CD14-positive monocyte (primary cell): ENCODE measurements around the gene PRIMPOL. TPM values are rescaled to one million over a fixed set of nuclear protein-coding genes. Genes with fewer than 3 reads are reported as not detected.

Experiments
- DNase-seq, 3 donors: peaks; one replicate each; pipeline ENCODE4 v3.0.0-alpha.2; 2011 to 2022
- H2AFZ ChIP-seq: 2 replicates; pipeline ENCODE4 v1.6.0; 2012; ENCODE audit warnings: mild to moderate bottlenecking, low read depth, low read length, inconsistent platforms; ENCODE audit not compliant: insufficient read depth, poor library complexity, severe bottlenecking
- H3K27ac ChIP-seq, 2 donors: 1 replicate in 1 of 2; 2 replicates in 1 of 2; pipeline ENCODE4 v1.5.1; 2012 to 2013; ENCODE audit warnings: low read length in 2 of 2, control low read depth in 1 of 2, inconsistent platforms in 1 of 2, low read depth in 1 of 2, mild to moderate bottlenecking in 1 of 2
- H3K27me3 ChIP-seq, 2 donors: one replicate each; pipeline versions ENCODE4 v1.6.0 to v1.6.1; 2011 to 2013; ENCODE audit warnings: low read length in 2 of 2; ENCODE audit not compliant: control insufficient read depth in 2 of 2, insufficient read depth in 2 of 2
- H3K36me3 ChIP-seq, 2 donors: replicated peaks in 1 of 2; 1 replicate in 1 of 2; 2 replicates in 1 of 2; pipeline versions ENCODE4 v1.5.1 to v1.6.1; 2012 to 2013; ENCODE audit warnings: low read length in 2 of 2, control low read depth in 1 of 2, inconsistent platforms in 1 of 2, mild to moderate bottlenecking in 1 of 2; ENCODE audit not compliant: insufficient read depth in 2 of 2, control insufficient read depth in 1 of 2
- H3K4me1 ChIP-seq, 2 donors: 1 replicate in 1 of 2; 2 replicates in 1 of 2; pipeline versions ENCODE4 v1.5.1 to v1.6.1; 2012 to 2013; ENCODE audit warnings: low read length in 2 of 2, control low read depth in 1 of 2, inconsistent platforms in 1 of 2, mild to moderate bottlenecking in 1 of 2, moderate library complexity in 1 of 2; ENCODE audit not compliant: insufficient read depth in 2 of 2, control insufficient read depth in 1 of 2
- H3K4me2 ChIP-seq: replicated peaks from 2 replicates; pipeline ENCODE3; 2012; ENCODE audit warnings: low read length, moderate library complexity, mild to moderate bottlenecking; ENCODE audit not compliant: poor library complexity, severe bottlenecking; ENCODE audit errors: extremely low read depth
- H3K4me3 ChIP-seq, 3 experiments: fragments of 200-600 bp in 1 of 3; sonication (generic) in 1 of 3; replicated peaks in 1 of 3; 1 replicate in 2 of 3; 2 replicates in 1 of 3; pipeline ENCODE4 v1.5.1; 2011 to 2013; ENCODE audit warnings: low read length in 3 of 3, mild to moderate bottlenecking in 3 of 3, control low read depth in 2 of 3, low read depth in 2 of 3, inconsistent platforms in 1 of 3, moderate library complexity in 1 of 3
- H3K79me2 ChIP-seq: 2 replicates; pipeline ENCODE4 v1.6.0; 2012; ENCODE audit warnings: mild to moderate bottlenecking, control low read depth, inconsistent platforms, low read length, moderate library complexity; ENCODE audit not compliant: insufficient read depth
- H3K9ac ChIP-seq: 2 replicates; pipeline ENCODE4 v1.6.0; 2017; ENCODE audit warnings: low read length, mild to moderate bottlenecking; ENCODE audit not compliant: insufficient read depth, poor library complexity, severe bottlenecking
- H3K9me3 ChIP-seq, 2 donors: replicated peaks in 1 of 2; 1 replicate in 1 of 2; 2 replicates in 1 of 2; pipeline versions ENCODE4 v1.5.1 to v1.6.1; 2012 to 2013; ENCODE audit warnings: low read length in 2 of 2, control low read depth in 1 of 2; ENCODE audit not compliant: control insufficient read depth in 1 of 2, insufficient read depth in 1 of 2
- H4K20me1 ChIP-seq: 2 replicates; pipeline ENCODE4 v1.6.0; 2012; ENCODE audit warnings: mild to moderate bottlenecking, low read length, control low read depth, moderate library complexity; ENCODE audit not compliant: insufficient read depth
- H3K27ac Mint-ChIP-seq, 7 donors: one replicate each; pipeline ENCODE4 v1.8.0; 2020; ENCODE audit warnings: mild to moderate bottlenecking in 7 of 7, mixed read lengths in 7 of 7, moderate library complexity in 6 of 7, inconsistent platforms in 2 of 7
- H3K27me3 Mint-ChIP-seq, 3 donors: one replicate each; pipeline ENCODE4 v1.8.0; 2021 to 2022; ENCODE audit warnings: low read depth in 3 of 3, mild to moderate bottlenecking in 3 of 3, mixed read lengths in 3 of 3, moderate library complexity in 3 of 3, inconsistent platforms in 1 of 3
- H3K36me3 Mint-ChIP-seq, 2 donors: one replicate each; pipeline ENCODE4 v1.8.0; 2020; ENCODE audit warnings: mixed read lengths in 2 of 2, inconsistent platforms in 1 of 2, mild to moderate bottlenecking in 1 of 2
- H3K4me1 Mint-ChIP-seq: one replicate; pipeline ENCODE4 v1.8.0; 2020; ENCODE audit warnings: mild to moderate bottlenecking, mixed read lengths
- H3K4me3 Mint-ChIP-seq, 2 donors: one replicate each; pipeline ENCODE4 v1.8.0; 2020; ENCODE audit warnings: mild to moderate bottlenecking in 2 of 2, mixed read lengths in 2 of 2, moderate library complexity in 1 of 2
- H3K9me3 Mint-ChIP-seq, 7 donors: one replicate each; pipeline ENCODE4 v1.8.0; 2020 to 2022; ENCODE audit warnings: mixed read lengths in 7 of 7, mild to moderate bottlenecking in 6 of 7, moderate library complexity in 6 of 7, inconsistent platforms in 2 of 7
- CTCF ChIP-seq: fragments of 200-600 bp; IDR thresholded peaks from one replicate; pipeline ENCODE4 v1.8.0; 2022; ENCODE audit warnings: antibody characterized with exemption, mild to moderate bottlenecking
- WGBS: methylation state at CpG from one replicate; pipeline ENCODE4 v1.1.5; 2013; ENCODE audit warnings: missing lambda C conversion rate; ENCODE audit not compliant: insufficient coverage; 5-methylcytosine and 5-hydroxymethylcytosine counted together
- intact Hi-C, 2 donors: fragments of 100-400 bp; cut with micrococcal nuclease; formaldehyde crosslinking; loops; one replicate each; pipeline versions ENCODE4 v1.15.0 to v1.15.1; 2023
- polyA plus RNA-seq, 3 donors: library from polyadenylated mRNA; depleted of rRNA in 1 of 3; unstranded in 2 of 3; stranded (reverse) in 1 of 3; fragments of 300-500 nt in 2 of 3; fragments of >200 nt in 1 of 3; fragmentation: Illumina TruSeq in 2 of 3; gene quantifications; 1 replicate in 2 of 3; 2 replicates in 1 of 3; pipeline ENCODE4 v1.2.3, GENCODE V29; 2012 to 2021

PRIMPOL gene
- polyA plus RNA-seq, 3 donors = 7.0 to 10.5 (median 10.0) TPM

- no peaks in the 10 kb centered on the region for H3K27me3 Mint-ChIP-seq
- TF ChIP-seq CTCF = no peak
- intact Hi-C loops = no loop called here
Measured at GRCh38 chr4:184695178-184695896, 45.8 kb downstream of the PRIMPOL start.

GRCh38 chr4:184697956-184698355 is 48.4 kb downstream of the PRIMPOL start:
- Histone ChIP-seq H3K4me2 (no peak overlapping the region), H3K9me3 (no peaks in the 10 kb centered on the region), H3K36me3 (peaks cover 14 to 82% of the 10 kb centered on the region in 2 donors), H3K4me3 (no peak overlapping the region), H3K9ac (no peak overlapping the region), H2AFZ (no peak overlapping the region), H3K4me1 (no peaks in the 10 kb centered on the region), H4K20me1 (no peaks in the 10 kb centered on the region), H3K27ac (no peak overlapping the region), H3K27me3 (no peaks in the 10 kb centered on the region), H3K79me2 (no peaks in the 10 kb centered on the region)
- Mint-ChIP-seq H3K4me3 (no peak overlapping the region), H3K36me3 (peaks cover 55% of the 10 kb centered on the region in 2 donors), H3K4me1 (no peaks in the 10 kb centered on the region), H3K9me3 (no peaks in the 10 kb centered on the region), H3K27me3 (no peaks in the 10 kb centered on the region), H3K27ac (peak overlapping the region in 2 of 7 donors; percentile 7 to 20)
- no CpG with 5 or more reads among the region's 3 CpGs for WGBS
- intact Hi-C loops = no loop called here
- DNase-seq = no peak
- TF ChIP-seq CTCF = no peak

More at GRCh38 chr4:184695178-184695896, 45.8 kb downstream of the PRIMPOL start:
- DNase-seq = no peak
- Histone ChIP-seq H3K4me1 (no peaks in the 10 kb centered on the region), H3K4me2 (no peak overlapping the region), H2AFZ (no peak overlapping the region), H3K79me2 (no peaks in the 10 kb centered on the region), H4K20me1 (no peaks in the 10 kb centered on the region), H3K4me3 (no peak overlapping the region), H3K27ac (no peak overlapping the region), H3K36me3 (peaks cover 21 to 68% of the 10 kb centered on the region in 2 donors), H3K9me3 (no peaks in the 10 kb centered on the region), H3K27me3 (no peaks in the 10 kb centered on the region), H3K9ac (no peak overlapping the region)
- Mint-ChIP-seq H3K4me3 (no peak overlapping the region), H3K9me3 (no peaks in the 10 kb centered on the region), H3K4me1 (no peaks in the 10 kb centered on the region), H3K27ac (peak overlapping the region in 1 of 7 donors; percentile 1), H3K36me3 (peaks cover 53 to 61% of the 10 kb centered on the region in 2 donors)
- no CpG with 5 or more reads among the region's 3 CpGs for WGBS
